Measurements from ENCODE around the gene SCGB1C1.

Gene SCGB1C1

GRCh38 chr11:205221-206001 is 12.5 kb downstream of the SCGB1C1 start:
- no peak for DNase-seq (ENCODE audit: low spot score)

DNA sequence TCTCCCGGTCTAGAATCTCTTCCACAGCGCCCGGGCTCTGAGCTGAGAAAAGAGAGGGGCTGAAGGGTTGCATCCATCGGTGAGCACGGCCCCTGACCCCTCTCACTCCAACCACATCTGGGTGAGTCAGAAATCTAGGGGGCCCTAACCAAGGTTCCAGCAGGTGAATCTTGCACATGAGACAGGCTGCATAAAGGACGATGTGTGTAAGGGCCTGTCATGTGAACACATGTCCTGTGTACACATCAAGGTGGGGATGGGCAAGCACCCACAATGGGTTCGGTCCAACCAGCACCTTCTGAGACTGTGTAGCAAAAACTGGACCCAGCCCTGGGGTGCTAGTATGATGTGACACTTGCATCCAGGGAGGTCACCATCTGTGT is 13.1 kb downstream of the SCGB1C1 start:
- DNase-seq (ENCODE audit: low spot score) = no peak

DNA sequence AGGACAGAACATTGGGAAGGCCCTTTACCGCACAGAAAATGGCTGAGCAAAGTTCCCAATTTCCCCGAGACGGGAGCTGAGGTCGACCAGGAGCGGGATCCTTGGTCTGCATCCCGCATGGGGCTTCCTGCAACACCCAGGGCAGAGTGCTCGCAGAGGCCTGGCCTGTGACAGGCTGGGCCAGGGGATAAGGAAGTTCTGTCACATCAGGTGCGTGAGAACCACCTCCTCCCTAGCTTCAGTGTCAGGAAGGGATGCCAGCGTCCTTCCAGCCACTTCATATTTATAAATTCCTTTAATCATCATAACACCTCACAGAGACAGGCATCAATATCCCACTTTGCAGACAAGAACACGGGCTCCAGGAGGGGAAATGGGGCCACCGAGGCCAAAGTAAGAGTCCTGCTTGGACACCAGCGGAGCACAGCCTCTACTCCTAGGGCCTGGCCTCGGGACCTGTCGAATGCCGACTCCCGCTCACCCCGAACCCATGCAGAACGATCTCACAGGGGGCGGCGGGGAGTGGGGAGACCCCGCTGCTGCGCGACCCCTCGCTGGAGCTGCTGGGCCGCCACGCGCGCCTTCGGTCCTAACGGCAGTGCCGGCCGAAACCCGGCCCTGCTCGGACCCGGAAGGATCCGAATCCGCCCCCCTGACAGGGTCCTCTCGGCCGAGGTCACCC is 13.8 kb downstream of the SCGB1C1 start:
- no peak for DNase-seq (ENCODE audit: low spot score)

DNA sequence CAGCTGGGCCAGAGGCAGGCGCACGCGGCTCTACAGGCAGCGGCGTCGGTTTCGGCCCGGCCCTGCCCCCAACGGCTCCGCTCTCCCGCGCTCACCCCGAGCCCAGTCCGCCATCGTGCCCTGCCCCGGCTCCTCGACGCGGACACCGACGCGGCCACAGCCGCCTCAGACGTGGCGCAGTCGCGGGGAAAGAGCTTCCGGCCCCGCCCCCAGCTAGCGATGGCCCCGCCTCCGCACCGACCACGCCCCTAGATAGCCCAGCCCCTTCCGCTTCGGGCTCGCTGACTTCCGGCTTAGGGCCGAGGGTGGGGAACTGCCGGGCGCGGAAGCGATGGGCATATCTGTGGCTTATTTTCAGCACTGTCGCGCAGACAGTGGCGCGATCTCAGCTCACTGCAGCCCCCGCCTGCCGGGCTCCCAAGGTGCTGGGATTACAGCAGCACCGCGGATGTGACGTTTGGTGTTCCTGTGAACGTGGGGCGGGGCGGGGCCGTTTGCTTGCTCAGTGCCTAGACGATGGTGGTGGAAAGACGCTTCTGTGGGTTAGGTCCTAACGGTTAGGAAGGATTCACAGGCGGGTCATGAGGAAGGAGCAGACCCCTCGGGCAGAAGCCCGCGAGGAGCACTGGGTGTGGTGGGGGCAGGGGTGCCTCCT is 14.5 kb downstream of the SCGB1C1 start, which contains the start of the genes BET1L and RIC8A:
Gene BET1L (minus strand): TSS at position 192 of the 655 bp plus-strand sequence. CDS start 78 bp downstream, at position 114.
Gene RIC8A (plus strand): TSS at position 501 of the 655 bp plus-strand sequence. CDS start 1,147 bp downstream, outside the sequence.
- DNase-seq (ENCODE audit: low spot score) = peak; percentile 97

DNA sequence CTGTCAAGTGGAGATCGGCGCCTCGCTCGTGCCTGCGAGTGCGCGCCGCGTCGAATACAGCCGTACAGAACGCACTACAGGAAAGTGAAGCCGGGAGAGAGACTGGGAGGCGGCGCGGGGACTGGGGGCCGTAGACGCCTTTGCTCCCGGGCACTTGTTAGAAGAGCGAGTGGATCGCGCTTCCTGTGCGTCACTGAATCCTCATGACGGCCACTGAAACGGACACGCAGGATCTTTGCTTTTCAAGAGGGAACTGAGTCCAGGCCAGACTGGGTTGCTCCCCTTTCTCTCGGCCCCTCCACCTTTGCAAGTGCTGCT is 14.9 kb downstream of the SCGB1C1 start:
- no peak for DNase-seq (ENCODE audit: low spot score)

GRCh38 chr11:208181-208916 is 15.5 kb downstream of the SCGB1C1 start:
- DNase-seq (ENCODE audit: low spot score) = peak; percentile 80

- DNase-seq (ENCODE audit: low spot score) = no peak
Measured at GRCh38 chr11:208917-209260, 16.0 kb downstream of the SCGB1C1 start.

DNA sequence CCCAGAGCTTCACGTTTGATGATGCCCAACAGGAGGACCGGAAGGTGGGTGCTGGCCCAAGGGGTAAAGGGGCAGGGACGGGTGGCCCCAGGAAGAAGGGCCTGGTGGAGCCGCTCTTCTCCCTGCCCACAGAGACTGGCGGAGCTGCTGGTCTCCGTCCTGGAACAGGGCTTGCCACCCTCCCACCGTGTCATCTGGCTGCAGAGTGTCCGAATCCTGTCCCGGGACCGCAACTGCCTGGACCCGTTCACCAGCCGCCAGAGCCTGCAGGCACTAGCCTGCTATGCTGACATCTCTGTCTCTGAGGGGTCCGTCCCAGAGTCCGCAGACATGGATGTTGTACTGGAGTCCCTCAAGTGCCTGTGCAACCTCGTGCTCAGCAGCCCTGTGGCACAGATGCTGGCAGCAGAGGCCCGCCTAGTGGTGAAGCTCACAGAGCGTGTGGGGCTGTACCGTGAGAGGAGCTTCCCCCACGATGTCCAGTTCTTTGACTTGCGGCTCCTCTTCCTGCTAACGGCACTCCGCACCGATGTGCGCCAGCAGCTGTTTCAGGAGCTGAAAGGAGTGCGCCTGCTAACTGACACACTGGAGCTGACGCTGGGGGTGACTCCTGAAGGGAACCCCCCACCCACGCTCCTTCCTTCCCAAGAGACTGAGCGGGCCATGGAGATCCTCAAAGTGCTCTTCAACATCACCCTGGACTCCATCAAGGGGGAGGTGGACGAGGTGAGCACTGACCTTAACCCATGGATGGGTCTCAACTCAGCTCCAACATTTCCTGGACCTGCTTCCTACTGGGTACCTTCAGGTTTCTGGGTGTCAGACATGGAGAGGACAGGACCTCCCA is 16.6 kb downstream of the SCGB1C1 start:
- DNase-seq (ENCODE audit: low spot score) = no peak

DNA sequence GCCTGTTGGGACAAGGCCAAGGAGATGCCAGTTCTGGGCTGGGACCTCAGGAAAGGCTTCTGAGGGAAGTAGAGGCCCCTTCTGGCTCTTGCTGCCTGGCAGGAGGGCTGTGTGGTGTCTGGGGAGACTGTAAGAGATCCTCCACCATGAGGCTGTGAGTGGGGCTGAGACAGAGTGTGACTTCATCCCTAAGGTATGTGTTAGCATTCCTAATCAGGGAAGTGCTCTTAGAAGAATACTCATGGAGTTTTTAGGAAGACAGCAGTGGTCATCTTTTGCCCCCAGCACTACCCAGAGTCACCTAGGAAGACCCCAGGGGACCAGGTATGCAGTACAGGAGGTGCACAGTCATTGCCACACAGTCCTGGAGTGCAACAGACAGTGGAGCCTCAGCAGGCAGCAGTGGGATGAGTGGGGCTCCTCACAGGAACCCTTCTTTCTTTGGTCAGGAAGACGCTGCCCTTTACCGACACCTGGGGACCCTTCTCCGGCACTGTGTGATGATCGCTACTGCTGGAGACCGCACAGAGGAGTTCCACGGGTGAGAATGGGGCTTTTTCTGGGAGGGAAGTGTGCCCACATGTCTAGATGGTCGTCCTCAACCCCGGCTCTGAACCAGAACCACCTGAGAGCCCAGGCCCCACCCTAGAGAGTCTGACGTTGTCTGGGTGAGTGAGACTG is 17.4 kb downstream of the SCGB1C1 start:
- no peak for DNase-seq (ENCODE audit: low spot score)

DNA sequence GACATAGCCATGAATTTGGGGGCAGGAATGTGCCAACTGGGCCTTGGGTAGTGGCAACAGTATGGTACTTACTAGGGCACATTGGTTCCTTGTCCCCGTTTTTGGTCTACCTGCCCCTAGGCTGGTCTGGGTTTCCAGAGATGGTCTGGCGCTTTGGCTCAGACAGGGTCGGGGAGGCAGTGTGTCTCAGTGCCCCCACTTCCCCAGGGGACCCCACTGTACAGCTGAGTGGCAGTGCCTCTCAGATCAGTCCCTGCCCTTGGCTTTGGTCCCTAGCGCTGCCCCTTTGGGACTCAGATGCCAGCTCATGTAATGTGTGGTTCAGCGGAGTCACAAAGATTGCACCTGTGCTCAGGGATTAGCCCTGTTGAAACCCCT is 17.9 kb downstream of the SCGB1C1 start:
- DNase-seq (ENCODE audit: low spot score) = no peak

DNA sequence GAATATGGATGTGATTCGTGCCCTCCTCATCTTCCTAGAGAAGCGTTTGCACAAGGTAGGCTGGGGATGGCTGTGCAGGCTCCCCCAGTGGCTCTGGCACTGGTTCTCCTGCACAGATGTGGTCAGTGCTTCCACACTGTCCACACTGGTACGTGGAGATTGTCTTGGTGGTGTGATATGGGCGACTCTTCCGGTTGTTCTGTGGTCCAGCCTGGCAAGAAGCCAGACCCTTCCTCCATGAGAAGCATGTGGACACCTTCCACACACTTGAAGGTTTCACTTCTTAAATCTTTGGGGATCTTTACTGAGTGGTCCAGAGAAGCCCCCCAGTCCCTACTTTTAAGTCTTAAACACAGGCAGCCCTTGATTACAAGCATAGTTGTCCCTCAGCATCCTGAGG is 18.4 kb downstream of the SCGB1C1 start:
- DNase-seq (ENCODE audit: low spot score) = no peak

- no peak for DNase-seq (ENCODE audit: low spot score)
Measured at GRCh38 chr11:211741-212140, 18.9 kb downstream of the SCGB1C1 start.

GRCh38 chr11:212150-213100 is 19.5 kb downstream of the SCGB1C1 start:
- no peak for DNase-seq (ENCODE audit: low spot score)

DNA sequence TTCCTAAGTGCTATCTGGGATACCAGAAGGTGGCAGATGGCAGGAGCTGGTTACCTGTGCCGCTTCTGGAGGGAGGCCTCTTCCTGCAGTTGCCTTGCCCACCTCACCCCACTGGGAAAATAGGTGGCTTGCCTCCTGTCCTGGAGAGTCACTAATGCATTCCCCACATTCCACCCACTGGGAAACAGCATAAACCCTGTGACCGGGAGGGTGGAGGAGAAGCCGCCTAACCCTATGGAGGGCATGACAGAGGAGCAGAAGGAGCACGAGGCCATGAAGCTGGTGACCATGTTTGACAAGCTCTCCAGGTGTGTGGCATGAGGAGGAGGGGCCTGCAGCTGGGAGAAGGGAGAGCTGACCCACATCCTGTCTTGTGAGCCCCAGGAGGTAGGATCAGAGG is 20.2 kb downstream of the SCGB1C1 start:
- no peak for DNase-seq (ENCODE audit: low spot score)

- no peak for DNase-seq (ENCODE audit: low spot score)
Measured at GRCh38 chr11:214083-214482, 21.2 kb downstream of the SCGB1C1 start.

DNA sequence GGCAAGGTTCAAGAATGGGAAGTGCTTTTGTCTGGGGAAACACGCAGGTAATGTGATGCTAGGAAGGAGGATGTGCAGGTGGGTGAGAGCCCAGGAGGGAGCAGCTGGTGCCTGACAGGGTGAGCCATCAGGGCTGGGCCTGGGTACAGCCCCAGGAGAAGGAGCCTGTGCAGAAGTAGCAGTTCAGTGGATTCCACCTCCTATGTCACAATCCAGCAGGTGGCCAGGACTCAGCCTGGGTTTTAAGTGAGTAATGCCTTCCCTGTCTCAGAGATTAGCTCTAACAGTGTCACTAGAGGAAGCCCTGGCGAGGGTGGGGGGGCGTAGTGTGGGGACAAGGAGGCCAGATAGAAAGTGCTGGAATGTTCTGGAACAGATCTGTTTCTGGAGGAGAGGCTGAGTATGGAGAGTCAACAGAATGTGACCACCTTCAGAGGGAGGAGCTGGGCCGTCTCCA is 22.7 kb downstream of the SCGB1C1 start:
- no peak for DNase-seq (ENCODE audit: low spot score)

- no peak for DNase-seq (ENCODE audit: low spot score)
Measured at GRCh38 chr11:216081-216974, 23.4 kb downstream of the SCGB1C1 start.

DNA sequence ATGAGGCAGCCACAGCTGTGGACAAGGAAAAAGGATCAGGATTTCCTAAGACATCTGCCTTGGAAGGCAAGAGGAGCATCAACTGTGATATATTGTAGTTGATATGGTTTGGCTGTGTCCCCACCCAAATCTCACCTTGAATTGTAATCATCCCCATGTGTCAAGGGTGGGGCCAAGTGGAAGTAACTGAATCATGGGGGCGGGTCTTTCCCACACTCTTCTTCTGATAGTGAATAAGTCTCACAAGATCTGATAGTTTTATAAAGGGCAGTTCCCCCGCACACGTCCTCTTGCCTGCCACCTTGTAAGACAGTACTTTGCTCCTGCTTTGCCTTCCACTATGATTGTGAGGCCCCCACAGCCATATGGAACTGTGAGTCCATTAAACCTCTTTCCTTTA is 24.8 kb downstream of the SCGB1C1 start:
- DNase-seq (ENCODE audit: low spot score) = no peak

Measured in ecto neural progenitor cell (in vitro differentiated cells).